Measurements from ENCODE around the gene MARK4.

DNA sequence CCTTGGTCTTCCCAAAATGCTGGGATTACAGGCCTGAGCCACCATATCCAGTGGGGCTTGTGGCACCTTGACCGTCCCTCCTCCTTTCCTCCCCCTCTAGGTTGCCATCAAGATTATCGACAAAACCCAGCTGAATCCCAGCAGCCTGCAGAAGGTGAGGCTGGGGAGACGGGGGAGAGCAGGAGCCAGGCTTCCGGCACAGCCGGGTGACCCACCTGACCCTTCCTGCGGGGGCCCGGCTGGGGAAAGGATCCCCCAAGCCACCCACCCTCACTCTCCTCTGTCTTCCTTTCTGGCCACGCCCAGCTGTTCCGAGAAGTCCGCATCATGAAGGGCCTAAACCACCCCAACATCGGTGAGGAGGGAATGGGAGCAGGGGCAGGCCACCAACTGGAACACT, 11.9 kb downstream of the MARK4 start:
- TF ChIP-seq, protein P1, sequence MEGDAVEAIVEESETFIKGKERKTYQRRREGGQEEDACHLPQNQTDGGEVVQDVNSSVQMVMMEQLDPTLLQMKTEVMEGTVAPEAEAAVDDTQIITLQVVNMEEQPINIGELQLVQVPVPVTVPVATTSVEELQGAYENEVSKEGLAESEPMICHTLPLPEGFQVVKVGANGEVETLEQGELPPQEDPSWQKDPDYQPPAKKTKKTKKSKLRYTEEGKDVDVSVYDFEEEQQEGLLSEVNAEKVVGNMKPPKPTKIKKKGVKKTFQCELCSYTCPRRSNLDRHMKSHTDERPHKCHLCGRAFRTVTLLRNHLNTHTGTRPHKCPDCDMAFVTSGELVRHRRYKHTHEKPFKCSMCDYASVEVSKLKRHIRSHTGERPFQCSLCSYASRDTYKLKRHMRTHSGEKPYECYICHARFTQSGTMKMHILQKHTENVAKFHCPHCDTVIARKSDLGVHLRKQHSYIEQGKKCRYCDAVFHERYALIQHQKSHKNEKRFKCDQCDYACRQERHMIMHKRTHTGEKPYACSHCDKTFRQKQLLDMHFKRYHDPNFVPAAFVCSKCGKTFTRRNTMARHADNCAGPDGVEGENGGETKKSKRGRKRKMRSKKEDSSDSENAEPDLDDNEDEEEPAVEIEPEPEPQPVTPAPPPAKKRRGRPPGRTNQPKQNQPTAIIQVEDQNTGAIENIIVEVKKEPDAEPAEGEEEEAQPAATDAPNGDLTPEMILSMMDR (conservative IDR thresholded peaks at IDR 0.05 in 1 of 2, IDR thresholded peaks at IDR 0.05 in 1 of 2; ENCODE audit: extremely low read depth in 1 of 2, insufficient read depth in 1 of 2, low read depth in 1 of 2, low read length in 2 of 2) = no peak
- no peak for TF ChIP-seq EZH2 (IDR thresholded peaks at IDR 0.05; ENCODE audit: borderline replicate concordance, low read length)
